Transverse colon (tissue), 4 donors: ENCODE measurements around the gene CHST1.

ENCODE experiments used
- EP300 ChIP-seq: sonication (generic); formaldehyde crosslinking; IDR thresholded peaks from one replicate; pipeline ENCODE4 v1.6.1; 2017; ENCODE audit warnings: antibody characterized with exemption, low read depth
- POLR2A ChIP-seq: fragments of 450-650 bp; IDR thresholded peaks from one replicate; pipeline ENCODE4 v1.6.1; 2016; ENCODE audit warnings: antibody characterized with exemption, mild to moderate bottlenecking, moderate library complexity
- POLR2AphosphoS5 ChIP-seq, 3 donors: sonication (generic); formaldehyde crosslinking; IDR thresholded peaks; one replicate each; pipeline ENCODE4 v1.6.1; 2016; ENCODE audit warnings: antibody characterized with exemption in 3 of 3
- TF ChIP-seq, protein P1 (sequence below), 5 experiments: fragments of 200-600 bp in 3 of 5; fragments of 450-650 bp in 2 of 5; sonication (generic) in 3 of 5; IDR thresholded peaks; 1 replicate in 2 of 5; 2 replicates in 3 of 5; pipeline ENCODE4 v1.5.1; 2016 to 2017; ENCODE audit warnings: antibody characterized with exemption in 5 of 5, inconsistent platforms in 3 of 5, mild to moderate bottlenecking in 2 of 5, moderate library complexity in 1 of 5

DNA sequence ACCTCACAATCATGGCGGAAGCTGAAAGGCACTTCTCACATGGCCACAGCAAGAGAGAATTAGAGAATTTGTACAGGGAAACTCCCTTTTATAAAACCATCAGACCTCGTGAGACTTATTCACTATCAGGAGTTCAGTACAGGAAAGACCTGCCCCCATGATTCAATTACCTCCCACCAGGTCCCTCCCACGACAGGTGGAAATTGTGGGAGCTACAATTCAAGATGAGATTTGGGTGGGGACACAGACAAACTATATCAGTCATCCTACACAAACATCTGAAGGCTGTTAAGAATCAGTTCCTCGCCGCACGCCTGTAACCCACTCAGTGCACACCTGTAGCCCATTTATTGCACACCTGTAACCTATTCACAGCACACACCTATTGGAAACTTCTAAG, 39.8 kb downstream of the CHST1 start:
- TF ChIP-seq, protein P1, sequence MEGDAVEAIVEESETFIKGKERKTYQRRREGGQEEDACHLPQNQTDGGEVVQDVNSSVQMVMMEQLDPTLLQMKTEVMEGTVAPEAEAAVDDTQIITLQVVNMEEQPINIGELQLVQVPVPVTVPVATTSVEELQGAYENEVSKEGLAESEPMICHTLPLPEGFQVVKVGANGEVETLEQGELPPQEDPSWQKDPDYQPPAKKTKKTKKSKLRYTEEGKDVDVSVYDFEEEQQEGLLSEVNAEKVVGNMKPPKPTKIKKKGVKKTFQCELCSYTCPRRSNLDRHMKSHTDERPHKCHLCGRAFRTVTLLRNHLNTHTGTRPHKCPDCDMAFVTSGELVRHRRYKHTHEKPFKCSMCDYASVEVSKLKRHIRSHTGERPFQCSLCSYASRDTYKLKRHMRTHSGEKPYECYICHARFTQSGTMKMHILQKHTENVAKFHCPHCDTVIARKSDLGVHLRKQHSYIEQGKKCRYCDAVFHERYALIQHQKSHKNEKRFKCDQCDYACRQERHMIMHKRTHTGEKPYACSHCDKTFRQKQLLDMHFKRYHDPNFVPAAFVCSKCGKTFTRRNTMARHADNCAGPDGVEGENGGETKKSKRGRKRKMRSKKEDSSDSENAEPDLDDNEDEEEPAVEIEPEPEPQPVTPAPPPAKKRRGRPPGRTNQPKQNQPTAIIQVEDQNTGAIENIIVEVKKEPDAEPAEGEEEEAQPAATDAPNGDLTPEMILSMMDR (IDR thresholded peaks at IDR 0.05), result no peak
- TF ChIP-seq POLR2A (no peak), POLR2AphosphoS5 (IDR thresholded peaks at IDR 0.05) (no peak), EP300 (no peak)
